ENCODE measurements around the gene SSPN. TPM values are rescaled to one million over a fixed set of nuclear protein-coding genes. Genes with fewer than 3 reads are reported as not detected.

SSPN gene
- total and polyA plus RNA-seq, 8 donors: 1.8 to 52.4 (median 11.1) TPM

DNA sequence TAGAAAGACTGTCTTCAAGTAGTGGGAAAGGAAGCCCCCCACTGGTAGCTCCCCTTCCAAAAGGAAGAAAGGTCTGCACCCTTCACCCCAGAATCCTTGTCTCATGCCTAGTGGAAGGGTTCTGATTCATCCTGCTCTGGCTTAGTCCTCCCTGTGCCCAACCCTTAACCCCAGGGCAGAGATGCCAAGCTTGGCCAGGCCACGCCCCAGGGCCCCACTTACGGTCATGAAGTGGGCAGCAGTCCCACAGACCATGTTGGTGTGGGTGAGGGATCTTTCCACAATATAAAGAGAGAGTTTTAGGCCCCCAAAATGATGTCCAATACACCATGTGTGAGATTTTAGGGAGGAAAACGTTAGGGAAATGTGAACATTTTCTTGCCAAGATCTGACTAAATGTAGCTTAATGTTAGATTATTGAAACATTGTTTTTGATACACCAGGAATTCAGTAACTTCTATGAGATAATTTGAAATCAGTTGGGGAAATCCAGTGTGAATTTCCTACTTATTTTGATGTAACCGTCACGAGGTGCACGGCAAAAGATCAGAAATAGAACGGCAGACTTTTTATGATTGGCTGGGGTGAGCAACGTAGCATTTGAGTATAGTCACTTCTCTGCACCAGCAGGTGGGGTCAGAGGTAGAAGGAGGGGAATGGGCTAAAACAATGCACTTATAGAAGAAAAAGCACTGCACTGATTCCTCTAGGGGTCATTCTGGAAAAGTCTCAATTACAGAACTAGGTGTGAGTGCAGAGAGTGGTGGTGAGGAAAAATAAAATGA is 8.2 kb upstream of the SSPN start:
- no peak for DNase-seq

DNA sequence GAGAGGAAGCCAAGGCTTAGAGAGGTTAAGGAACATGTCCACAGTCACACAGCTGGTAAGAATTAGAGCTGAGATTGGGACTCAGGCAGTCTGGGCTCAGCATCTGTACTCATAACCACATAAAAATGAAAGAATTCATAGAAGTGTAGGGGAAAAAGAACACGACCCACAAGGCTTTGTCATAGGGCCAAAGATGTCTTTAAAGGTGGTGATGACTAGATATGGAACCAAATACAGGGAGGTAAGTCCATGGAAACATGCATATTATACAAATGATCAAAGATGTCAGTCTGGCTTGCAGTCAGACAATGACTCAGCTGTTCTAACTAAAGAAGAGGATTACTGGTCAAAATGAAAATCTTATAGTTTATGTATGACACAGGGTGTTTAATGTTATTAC is 7.2 kb upstream of the SSPN start:
- Histone ChIP-seq H3K4me1 (no peaks in the 10 kb centered on the region), H3K27me3 (peaks cover 0 to 6% (median 0%) of the 10 kb centered on the region in 3 donors), H3K36me3 (no peaks in the 10 kb centered on the region), H3K9me3 (no peaks in the 10 kb centered on the region), H3K27ac (no peak overlapping the region), H3K4me3 (no peak overlapping the region)
- no peak for DNase-seq
- TF ChIP-seq CTCF (IDR thresholded peaks at IDR 0.05) (no peak), POLR2AphosphoS5 (IDR thresholded peaks at IDR 0.05) (no peak), POLR2A (IDR thresholded peaks at IDR 0.05) (no peak), EP300 (IDR thresholded peaks at IDR 0.05) (no peak)
- intact Hi-C loops (cut with DNase I; ENCODE audit: low total_unique reads): no loop called here
- 25 to 41% (median 33%) methylated on average over 1 of the region's 1 CpG for WGBS, 5 donors

More for the DNA sequence above, 8.2 kb upstream of the SSPN start:
- peaks cover 0 to 6% (median 0%) of the 10 kb centered on the region in 3 donors for H3K27me3 ChIP-seq
- 44 to 65% (median 56%) methylated on average over 8 of the region's 8 CpGs for WGBS, 5 donors
- H3K4me1 ChIP-seq: no peaks in the 10 kb centered on the region
- no peaks in the 10 kb centered on the region for H3K9me3 ChIP-seq
- no peak overlapping the region for H3K4me3 ChIP-seq
- intact Hi-C loops (cut with DNase I; ENCODE audit: low total_unique reads): no loop called here
- no peak overlapping the region for H3K27ac ChIP-seq
- no peak for TF ChIP-seq POLR2AphosphoS5 (IDR thresholded peaks at IDR 0.05)
- TF ChIP-seq CTCF (IDR thresholded peaks at IDR 0.05): no peak
- no peak for TF ChIP-seq POLR2A (IDR thresholded peaks at IDR 0.05)
- no peak for TF ChIP-seq EP300 (IDR thresholded peaks at IDR 0.05)
- H3K36me3 ChIP-seq: no peaks in the 10 kb centered on the region

DNA sequence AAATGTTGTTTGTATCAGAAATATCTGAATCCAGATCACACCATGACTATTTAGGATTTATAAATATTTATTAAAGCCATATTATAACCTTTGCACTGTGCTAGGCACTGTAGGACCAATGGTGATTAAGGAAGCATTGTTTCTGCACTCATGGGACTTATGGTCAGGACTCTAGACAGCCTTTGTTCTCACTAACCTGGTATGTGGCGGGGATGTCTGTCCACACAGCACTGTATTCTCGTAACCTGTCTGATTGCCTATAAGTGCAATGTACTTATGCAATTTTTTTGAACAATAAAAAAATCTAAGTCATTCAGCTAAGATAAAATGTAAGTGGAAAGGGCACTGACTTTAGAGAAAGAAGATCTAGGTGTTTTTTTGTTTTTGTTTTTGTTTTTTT is 6.7 kb upstream of the SSPN start:
- intact Hi-C loops (cut with DNase I; ENCODE audit: low total_unique reads): no loop called here
- no peaks in the 10 kb centered on the region for H3K36me3 ChIP-seq
- TF ChIP-seq CTCF (IDR thresholded peaks at IDR 0.05): no peak
- no peak for TF ChIP-seq POLR2AphosphoS5 (IDR thresholded peaks at IDR 0.05)
- no peak for TF ChIP-seq POLR2A (IDR thresholded peaks at IDR 0.05)
- TF ChIP-seq EP300 (IDR thresholded peaks at IDR 0.05): no peak
- WGBS, 5 donors: 94 to 100% (median 96%) methylated on average over 2 of the region's 2 CpGs
- H3K27me3 ChIP-seq: peaks cover 0 to 4% (median 0%) of the 10 kb centered on the region in 3 donors
- no peak overlapping the region for H3K4me3 ChIP-seq
- H3K9me3 ChIP-seq: no peaks in the 10 kb centered on the region
- H3K27ac ChIP-seq: no peak overlapping the region
- no peaks in the 10 kb centered on the region for H3K4me1 ChIP-seq
- no peak for DNase-seq

DNA sequence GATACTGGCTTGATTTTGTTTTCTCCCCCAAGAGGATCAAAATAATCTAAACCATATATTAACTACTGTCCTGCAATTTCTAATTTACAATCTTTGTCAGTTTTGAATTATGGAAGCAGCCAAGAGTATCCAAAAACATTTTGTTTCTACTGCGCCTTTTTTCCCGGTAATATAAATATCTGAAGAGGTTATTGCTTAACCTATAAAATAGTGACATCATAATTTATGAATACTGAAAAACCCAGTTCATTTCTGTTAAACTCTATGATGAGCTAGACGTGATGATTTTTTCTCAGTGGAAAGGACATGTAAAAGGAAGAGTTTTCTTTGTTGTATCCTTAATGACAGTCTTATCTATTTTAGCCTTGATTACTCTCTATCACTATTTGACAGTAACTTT is 3.2 kb upstream of the SSPN start:
- DNase-seq: no peak
- intact Hi-C loops (cut with DNase I; ENCODE audit: low total_unique reads): no loop called here
- peaks cover 0 to 23% (median 14%) of the 10 kb centered on the region in 4 donors for H3K4me1 ChIP-seq
- TF ChIP-seq POLR2AphosphoS5 (IDR thresholded peaks at IDR 0.05) (no peak), EP300 (IDR thresholded peaks at IDR 0.05) (no peak), POLR2A (IDR thresholded peaks at IDR 0.05) (no peak), CTCF (IDR thresholded peaks at IDR 0.05) (no peak)
- peaks cover 0 to 10% (median 0%) of the 10 kb centered on the region in 3 donors for H3K27me3 ChIP-seq
- WGBS, 5 donors: 87 to 90% (median 89%) methylated on average over 3 of the region's 3 CpGs
- H3K9me3 ChIP-seq: no peaks in the 10 kb centered on the region
- no peak overlapping the region for H3K27ac ChIP-seq
- no peaks in the 10 kb centered on the region for H3K36me3 ChIP-seq
- no peak overlapping the region for H3K4me3 ChIP-seq
